Erythroblast (primary cell): Measurements from ENCODE around the gene RASGRP3.
"Not testable (repeated sequence)": the region's sequence is repeated elsewhere in the genome, so short reads cannot be mapped to it uniquely, and the experiment has no call there.

ENCODE experiments used
- DNase-seq, 2 experiments: peaks; one replicate each; lab custom pipeline; 2025; lab: John Stamatoyannopoulos, UW
- GATA1 ChIP-seq: IDR thresholded peaks from 2 replicates; pipeline ENCODE4 v1.6.1; 2011; ENCODE audit warnings: low read depth, mild to moderate bottlenecking, control low read depth, low read length, moderate library complexity
- POLR2A ChIP-seq: IDR thresholded peaks from 2 replicates; pipeline ENCODE4 v1.6.1; 2011; ENCODE audit warnings: mild to moderate bottlenecking, low read length

The RASGRP3 gene

GRCh38 chr2:33442528-33443079 is 33.8 kb upstream of the RASGRP3 start:
- no peak for TF ChIP-seq GATA1
- no peak for TF ChIP-seq POLR2A
- no peak for DNase-seq

DNA sequence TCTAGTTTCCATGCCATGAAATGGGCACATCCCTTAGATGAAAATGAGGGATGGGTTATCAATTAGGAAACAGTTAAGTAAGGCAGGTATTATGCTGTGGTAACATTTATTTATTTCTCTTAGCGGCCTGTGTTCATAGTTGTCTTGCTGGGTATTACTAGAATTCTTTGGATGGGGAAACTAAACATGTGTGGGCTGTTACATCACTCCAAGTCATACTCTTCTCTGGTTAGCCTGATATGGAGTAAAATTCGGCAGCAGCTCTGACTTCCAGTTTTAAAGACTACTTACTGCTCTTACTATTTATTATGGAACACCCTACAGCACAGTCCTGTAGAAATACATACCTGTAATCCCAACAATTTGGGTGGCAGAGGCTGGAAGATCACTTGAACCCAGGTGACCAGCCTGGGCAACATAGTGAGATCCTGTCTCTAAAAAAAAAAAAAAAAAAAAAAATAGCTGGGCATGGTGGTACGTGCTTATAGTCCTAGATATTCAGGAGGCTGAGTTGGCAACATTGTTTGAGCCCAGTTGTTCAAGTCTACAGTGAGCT is 33.1 kb upstream of the RASGRP3 start:
- no peak for DNase-seq
- TF ChIP-seq POLR2A: no peak
- no peak for TF ChIP-seq GATA1

GRCh38 chr2:33444967-33445366 is 31.5 kb upstream of the RASGRP3 start:
- no peak for DNase-seq
- no peak for TF ChIP-seq GATA1
- TF ChIP-seq POLR2A: no peak

DNA sequence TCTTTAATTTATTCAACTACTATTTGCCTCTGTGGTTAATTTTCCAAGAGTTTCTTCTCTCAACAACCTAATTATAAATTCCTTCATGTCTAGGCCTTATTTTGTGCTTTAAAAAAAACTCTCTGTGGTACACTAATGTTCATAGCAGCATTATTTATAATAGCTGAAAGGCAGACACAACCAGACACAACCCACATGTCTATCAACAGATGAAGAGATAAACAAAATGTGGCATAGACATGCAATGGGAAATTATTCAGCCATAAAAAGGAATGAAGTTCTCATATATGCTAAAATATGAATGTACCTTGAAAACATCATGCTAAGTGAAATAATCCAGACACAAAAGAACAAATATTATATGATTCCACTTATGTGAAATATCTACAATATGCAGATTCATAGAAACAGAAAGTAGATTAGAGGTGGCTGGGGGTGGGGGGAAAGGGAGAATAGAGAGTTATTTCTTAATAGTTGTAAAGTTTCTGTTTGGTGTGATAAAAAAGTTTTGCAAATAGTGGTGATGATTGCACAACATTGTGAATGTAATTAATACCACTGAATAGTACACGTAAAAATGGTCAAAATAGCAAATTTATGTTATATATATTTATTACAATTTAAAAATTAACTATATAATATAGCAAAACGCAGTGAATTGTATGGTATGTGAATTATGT is 28.1 kb upstream of the RASGRP3 start:
- no peak for TF ChIP-seq POLR2A
- TF ChIP-seq GATA1: no peak
- DNase-seq: no peak

DNA sequence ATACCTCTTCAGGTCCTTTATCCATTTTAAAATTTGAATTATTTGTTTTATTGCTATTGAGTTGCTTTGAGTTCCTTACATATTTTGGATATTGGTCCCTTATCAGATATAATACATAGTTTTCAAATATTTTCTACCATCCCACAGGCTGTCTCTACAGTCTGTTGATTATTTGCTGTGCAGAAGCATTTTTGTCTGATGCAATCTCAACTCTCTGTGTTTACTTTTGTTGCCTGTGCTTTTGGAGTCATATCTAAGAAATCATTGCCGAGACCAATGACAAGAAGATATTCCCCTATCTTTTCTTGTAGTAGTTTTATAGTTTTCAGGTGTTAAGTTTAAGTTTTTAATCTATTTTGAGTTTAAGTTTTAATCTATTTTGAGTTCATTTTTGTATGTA is 25.2 kb upstream of the RASGRP3 start:
- no peak for TF ChIP-seq POLR2A
- no peak for TF ChIP-seq GATA1
- no peak for DNase-seq

- no peak for DNase-seq
- TF ChIP-seq GATA1 (no peak), POLR2A (no peak)
These were observed 24.6 kb upstream of the RASGRP3 start for GRCh38 chr2:33451825-33452224.

DNA sequence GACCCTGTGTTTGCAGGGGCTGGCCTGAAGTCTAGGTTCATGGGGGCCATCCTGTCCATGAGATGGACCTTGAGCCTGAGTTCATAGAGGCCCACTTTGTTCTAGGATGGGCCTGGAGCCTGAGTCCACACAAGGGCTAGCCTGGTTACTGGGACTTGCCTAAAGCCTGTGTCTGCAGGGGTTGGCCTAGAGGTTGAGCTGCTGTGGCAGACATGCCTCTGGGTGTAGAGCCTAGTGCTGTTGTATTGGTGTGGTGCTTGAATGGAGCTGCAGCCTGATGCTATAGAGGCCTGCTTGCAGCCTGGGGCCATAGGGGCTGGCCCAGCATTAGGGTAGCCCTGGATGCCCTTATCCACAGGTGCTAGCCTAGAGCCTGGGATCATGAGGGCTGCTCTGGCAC is 23.9 kb upstream of the RASGRP3 start:
- TF ChIP-seq POLR2A (no peak), GATA1 (no peak)

GRCh38 chr2:33453905-33454479 is 22.5 kb upstream of the RASGRP3 start:
- no peak for TF ChIP-seq POLR2A
- no peak for TF ChIP-seq GATA1
- DNase-seq: no peak

More for the DNA sequence above, 23.9 kb upstream of the RASGRP3 start:
- DNase-seq: no peak

DNA sequence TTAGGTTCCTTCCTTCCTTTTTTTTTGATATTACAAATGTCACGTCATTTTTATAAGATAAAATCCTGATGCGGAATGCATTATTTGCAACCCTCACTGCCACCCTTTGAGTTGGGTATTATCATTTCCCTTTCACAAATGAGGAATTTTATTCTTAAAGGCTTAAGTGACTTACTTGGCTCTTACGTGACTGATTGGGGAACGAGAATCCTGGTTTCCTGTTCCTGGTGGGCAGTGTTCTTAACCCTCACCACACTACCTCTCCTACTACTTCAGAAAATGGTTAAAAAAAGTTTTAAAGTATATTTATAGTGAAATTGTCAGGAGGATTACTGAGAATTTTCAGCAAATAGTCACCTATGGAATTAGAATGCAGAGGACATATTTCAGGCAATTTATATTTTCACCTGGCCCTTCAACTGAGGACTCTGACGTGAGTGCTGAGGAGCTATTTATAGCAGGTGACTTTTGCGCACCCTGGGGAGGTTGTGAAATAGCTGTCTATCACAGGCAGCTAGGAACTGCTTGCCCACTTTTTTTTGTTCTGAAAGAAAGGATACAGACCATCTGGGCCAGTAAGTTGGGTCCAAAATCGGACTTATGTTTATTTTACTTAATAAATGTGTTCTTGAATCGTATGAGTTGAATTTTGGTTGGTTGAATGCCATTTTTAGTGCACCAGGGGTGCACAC is 18.7 kb upstream of the RASGRP3 start:
- TF ChIP-seq POLR2A (no peak), GATA1 (no peak)
- DNase-seq: no peak

DNA sequence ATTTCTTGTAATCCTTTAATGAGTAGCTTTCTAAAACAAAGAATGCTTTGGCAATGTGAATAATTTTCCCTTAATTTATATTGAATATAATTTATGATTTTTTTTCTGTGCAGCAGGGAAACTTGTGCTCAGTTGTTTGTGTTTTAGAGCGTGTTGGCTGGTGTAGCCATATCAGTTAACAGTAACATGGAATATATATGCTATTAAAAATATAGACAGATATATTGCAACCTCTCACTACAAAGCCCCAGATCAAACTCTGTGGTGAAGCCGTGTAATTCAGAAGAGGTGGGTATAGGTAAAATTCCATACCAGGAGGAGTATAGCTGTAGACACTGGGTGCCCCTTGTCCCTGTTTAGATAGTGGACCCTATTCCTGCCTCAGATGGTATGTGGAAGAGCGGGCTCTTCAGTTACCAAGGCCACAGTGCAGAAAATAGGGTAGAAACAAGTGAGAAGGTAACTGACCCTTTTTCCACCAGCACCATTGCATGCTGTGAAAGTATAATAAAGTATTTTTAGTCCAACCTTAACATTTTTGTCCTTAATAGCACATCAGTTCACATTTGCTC is 18.1 kb upstream of the RASGRP3 start:
- DNase-seq: no peak
- TF ChIP-seq GATA1 (no peak), POLR2A (no peak)

DNA sequence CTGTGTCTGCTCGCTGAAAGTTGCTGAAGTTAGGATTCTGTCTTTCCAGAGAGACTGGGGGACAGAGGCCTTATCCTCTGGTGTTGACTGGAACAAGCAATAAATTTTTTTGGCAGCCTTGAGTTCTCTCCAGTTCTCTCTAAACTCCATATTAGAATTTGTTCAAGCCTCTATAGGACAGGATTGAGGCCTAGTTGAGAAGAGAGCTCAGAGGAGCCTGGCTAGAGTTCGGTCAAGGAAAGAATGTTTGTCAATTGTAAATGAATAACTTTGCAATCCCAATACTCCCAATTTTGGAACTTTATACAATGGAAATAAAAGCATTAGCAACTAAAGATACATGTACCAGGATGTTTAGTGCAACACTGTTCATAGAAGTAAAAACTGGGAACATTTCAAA is 16.7 kb upstream of the RASGRP3 start:
- DNase-seq: no peak
- no peak for TF ChIP-seq POLR2A
- TF ChIP-seq GATA1: no peak

DNA sequence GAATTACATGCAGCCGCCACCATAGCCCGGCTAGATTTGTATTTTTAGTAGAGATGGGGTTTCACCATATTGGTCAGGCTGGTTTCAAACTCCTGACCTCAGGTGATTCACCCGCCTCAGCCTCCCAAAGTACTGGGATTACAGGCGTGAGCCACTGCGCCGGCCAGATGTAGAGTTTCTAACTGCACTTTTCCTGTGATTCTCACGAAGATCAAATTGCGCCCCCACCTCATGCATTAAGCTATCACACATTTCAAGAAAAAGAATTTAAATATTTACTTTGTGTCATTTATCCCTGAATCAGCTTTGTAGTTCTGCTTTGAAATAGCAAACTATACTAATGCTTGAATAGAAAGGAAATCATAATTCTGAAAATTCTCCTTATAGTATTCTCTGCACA is 13.9 kb upstream of the RASGRP3 start:
- not testable (repeated sequence) for DNase-seq

GRCh38 chr2:33467413-33467812 is 9.0 kb upstream of the RASGRP3 start:
- TF ChIP-seq POLR2A (no peak), GATA1 (no peak)
- DNase-seq: no peak

DNA sequence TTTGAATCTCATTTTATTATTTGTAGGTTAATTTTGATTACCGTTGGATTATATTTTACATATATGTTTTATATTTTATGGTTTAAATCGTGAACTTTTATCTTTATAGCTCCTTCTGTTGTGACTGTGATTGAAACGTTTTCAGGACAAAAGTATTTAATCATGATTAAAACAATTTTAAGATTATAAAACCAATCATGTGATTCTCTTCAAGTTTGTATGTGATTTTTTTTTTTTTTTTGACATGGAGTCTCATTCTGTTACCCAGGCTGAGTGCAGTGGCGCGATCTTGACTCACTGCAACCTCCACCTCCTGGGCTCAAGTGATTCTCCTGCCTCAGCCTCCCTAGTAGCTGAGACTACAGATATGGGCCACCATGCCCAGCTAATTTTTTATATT is 7.2 kb upstream of the RASGRP3 start:
- no peak for DNase-seq
- no peak for TF ChIP-seq GATA1
- no peak for TF ChIP-seq POLR2A
